HG03354 (cell line): Measurements from ENCODE around the gene ITGB1BP1.

Source experiments
- ATAC-seq: cut with Tn5 transposase; IDR thresholded peaks from one replicate; pipeline ENCODE4 v1.9.1; 2021; ENCODE audit warnings: mild to moderate bottlenecking; ENCODE audit not compliant: unreplicated experiment, poor library complexity, severe bottlenecking

ITGB1BP1 gene

DNA sequence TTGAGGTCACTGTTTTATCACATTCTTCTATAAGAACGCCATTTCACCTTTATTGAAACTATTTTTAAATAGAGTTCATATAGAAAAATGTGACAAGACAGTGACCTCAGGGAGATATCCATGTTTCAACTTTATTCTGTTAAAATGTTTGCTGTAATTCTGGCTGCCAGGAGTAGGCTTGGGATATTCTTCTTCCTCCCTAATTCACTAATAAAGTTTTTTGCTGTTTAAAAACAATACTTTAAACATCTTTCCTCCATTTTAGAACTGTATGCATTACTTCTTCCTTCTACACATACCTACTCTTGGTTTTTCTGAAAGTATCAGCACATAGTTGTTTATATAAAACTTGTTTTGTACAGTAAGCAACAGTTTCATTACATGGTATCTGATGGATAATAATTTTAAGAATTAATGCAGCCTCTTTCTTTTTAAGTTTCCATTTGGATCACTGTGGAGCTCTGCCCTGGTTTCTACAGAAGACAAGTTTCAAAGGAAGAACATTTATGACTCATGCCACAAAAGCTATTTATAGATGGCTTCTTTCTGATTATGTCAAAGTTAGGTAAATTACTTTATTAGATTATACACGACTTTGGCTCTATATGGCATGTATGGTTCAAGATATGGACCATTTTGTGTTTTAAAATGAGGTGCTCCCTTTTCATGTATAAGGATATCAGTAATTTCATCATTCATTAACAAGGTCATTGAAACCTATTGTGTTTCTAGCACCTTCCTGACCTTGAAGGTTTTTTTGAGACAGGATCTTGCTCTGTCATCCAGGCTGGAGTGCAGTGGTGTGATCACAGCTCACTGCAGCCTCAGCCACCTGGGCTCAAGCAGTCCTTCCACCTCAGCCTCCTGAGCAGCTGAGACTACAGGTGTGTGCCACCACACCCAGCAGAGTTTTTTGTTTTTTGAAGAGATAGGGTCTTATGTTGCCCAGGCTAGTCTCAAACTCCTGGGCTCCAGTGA is 7.3 kb upstream of the ITGB1BP1 start:
- ATAC-seq, result no peak

DNA sequence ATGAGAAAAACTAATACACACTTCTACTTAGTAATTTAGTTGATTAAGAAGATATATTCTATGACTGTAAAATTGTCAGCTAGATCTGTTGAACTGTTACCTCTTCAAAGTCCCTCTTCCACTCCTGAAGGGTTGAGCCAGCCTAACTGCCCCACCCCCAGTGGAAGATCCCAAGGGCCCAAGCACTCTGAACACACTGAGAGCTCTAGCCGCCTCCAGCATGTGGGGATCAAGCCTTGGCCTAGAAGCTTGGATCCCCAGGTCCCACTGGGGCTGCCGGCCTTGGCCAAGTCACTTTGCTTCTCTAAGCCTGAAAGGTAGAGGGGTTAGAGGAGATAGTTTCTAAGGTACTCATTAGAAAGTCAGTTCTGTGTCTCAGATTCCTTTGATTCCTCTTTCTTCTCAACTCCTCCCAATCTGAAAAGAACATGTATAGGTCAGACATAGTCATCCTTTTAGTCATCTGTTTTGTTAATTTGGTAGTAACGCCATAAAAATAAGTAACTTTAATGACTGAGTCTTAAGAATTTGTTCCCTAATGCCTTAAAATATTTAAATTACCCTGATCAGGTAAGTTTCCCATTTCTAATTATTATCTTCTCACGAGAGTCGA is 5.7 kb upstream of the ITGB1BP1 start:
- ATAC-seq, result no peak

DNA sequence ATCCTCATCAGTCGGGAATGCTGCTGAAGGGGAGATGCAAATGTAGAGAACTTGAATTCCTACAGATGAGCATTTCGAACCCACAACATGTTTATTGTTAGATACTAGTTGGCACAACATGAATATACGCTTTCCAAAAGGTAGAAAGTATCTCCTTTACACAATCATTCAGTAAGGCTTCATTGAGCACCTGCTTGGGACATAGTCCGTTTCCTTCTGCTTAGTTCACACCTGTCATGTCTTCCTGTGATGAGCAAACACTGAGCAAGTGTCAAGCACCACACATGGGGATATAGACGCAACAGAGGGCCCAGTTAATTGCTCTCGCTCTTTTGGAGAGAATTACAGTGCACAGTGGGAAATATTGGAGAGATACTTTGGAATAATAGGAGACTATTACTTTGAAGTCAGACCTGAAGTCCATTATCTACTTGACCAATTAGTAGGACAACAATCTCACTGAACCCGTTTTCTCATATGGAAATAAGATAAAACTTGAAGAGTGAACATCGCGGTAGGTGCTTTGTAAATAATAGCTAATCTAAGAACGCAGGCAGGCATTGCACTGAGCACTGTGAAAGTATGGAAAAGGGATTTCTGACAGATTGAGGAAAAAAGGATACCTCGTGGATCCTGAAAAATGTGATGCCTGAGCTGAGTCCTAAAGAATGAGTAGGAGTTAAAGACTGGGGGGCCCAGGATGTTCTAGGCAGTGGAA is 1.3 kb upstream of the ITGB1BP1 start:
- no peak for ATAC-seq

DNA sequence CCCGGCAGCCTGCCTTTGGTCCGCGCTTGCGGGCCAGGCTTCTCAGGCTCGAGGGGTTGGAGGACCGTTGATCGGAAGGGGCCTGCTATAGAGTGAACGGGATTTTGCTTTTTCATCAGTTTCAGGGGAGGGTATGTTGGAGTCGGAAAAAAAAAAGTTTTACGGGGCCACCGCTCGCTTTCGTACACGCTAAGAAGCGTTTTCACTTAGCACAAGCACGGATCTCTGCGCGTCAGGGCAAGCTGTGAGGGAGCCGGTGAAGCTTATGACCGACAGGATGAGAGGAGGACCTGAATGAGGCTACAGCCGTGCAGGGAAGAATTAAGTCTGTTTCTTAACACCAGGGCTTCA is 569 bp upstream of the ITGB1BP1 start:
- ATAC-seq, result peak; percentile 15

DNA sequence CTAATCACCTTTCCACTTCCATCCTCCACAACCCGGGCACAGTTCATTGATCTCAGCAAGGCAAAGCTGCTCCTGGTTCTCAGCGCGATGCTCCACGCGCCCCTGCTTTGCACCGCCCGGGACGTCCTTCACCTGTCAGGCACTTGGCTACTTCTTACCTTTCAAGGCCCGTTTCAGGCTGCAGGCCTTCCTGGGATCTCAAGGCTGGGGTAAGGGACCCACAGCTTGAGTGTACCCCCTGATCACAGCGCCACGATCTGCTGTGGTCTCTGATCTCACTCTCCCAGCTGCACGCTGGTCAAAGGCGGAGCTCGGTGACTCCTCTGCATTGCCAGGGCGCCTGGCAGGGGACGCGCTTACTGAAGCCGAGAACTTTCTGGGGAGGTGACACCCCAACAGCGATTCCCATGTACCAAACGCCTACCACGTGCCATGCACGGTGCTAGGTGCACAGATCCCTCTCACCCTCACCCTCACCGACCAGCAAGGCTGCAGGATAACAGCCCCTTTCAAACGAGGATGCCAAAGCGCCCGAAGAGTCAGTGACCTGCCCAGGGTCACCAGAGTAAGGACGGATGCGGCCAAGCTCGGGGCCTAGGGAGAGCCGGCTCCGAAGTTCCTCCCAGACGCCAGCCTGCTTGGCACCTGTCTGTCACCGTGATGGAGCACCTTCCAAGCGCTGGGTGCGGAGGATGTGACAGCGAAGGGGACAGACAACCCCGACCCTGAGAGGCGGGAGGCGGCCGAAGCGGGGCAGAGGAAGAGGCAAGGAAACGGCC is 818 bp downstream of the ITGB1BP1 start:
- ATAC-seq, result peak; percentile 41

DNA sequence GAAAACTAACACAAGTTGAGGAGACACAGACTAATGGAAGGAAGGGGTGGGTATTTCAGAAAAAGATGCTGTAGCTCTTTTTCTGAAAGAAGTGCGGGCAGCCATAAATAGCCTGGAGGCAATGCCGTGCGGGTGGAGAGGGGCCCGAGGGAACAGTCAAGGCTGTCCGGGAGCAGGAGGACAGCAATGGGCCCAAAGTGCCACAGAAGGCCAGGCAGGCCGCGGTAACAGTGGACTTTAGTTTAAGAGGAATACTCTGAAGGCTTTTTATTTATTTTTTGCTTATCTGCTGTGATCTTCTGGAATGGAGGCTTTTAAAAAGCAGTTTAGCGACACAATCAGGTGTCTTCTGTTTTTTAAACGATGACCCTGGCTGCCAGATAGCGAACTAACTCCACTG is 2.8 kb downstream of the ITGB1BP1 start:
- ATAC-seq, result no peak

DNA sequence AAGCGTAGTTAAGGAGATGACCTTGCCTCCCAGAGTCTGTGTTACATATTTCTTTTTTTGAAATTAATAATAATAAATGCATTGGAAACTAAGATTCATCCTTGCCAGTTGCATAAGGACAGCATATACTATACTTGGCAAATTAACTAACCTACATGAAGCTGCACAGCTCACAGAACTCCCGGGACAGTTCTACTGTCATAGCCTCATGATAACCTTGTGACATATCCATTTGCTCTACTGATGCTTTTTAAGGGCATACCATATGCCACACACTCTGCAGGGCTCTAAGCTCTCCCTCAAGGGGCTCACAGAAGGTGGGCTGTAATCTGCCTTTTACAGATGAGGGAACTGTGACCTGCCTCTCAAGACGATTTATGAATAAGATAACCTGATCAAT is 3.8 kb downstream of the ITGB1BP1 start:
- ATAC-seq, result no peak

DNA sequence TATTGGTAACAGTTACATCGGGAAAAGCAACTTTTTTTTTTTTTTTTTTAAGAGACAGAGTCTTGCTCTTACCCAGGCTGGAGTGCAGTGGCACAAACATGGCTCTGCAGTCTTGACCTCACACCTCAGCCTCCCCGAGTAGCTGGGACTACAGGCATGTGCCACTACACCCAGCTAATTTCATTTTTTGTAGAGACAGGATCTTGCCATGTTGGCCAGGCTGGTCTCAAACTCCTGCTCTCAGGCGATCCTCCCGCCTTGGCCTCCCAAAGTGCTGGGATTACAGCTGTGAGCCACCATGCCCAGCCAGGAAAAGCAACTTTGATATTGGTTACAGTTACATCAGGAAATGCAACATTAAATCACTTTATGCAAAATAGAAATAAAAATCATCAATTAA is 4.6 kb downstream of the ITGB1BP1 start:
- ATAC-seq, result no peak

DNA sequence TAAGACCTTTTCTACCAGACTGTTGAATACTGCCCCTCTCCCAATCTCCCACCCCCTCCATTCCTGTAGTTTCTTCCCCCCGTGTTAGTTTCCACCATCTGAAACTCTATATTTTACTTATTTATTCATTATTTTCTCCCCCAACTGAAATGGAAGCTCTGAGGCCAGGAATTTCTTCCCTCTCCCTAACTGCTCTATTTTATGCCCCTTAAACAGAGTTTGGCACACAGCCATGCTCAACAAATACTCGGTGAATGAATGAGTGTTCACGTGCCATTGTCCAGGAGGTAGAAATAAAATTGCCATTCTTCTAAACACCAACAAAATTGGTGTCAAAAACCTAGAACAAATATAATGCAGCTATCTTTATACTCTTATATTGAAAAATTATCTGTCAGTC is 5.6 kb downstream of the ITGB1BP1 start:
- ATAC-seq, result no peak

DNA sequence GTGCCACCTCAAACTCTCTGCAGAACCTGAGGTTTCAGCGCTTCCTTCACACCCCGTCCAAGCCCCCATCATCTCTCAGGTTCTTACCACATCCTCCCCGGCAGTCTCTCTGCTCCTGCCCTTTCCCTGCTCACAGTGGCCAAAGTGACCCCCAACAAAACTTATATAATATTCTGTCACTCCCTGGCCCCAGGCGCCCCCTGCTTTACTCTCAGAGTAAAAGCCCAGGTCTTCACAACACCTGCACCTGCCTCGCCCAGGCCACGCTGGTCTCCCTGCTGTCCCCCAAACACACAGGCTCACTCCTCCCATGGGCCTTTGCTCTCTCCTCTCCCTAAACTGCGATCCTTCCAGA is 6.4 kb downstream of the ITGB1BP1 start:
- no peak for ATAC-seq

DNA sequence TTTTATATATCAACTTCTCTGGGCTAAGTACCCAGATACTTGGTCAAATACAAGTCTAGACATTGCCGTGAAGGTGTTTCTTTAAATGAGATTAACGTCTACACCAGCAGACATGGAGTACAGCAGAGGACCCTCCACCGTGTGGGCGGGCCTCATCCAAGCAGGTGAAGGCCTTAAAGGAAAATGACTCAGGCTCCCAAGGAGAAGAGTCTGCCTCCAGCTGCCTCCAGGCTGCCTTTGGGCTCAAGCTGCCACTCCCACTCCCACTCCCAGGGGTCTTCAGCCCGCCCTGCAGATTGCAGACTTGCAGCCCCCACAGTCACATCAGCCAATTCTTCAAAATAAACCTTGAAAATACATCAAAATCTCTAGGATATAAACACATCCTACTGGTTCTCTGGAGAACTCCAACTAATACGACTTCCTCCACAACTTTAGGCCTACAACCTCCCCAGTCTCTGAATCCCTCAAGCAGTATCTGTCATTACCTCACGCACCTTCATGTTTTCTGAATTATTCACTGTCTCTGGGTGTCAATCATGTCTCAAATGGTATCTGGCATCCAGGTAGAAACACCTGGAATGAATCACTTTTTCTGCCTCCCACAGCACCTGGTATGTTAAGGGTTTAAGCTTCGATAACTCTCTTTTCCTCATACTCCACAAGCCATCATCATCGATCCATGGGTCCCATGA is 6.9 kb downstream of the ITGB1BP1 start:
- no peak for ATAC-seq

DNA sequence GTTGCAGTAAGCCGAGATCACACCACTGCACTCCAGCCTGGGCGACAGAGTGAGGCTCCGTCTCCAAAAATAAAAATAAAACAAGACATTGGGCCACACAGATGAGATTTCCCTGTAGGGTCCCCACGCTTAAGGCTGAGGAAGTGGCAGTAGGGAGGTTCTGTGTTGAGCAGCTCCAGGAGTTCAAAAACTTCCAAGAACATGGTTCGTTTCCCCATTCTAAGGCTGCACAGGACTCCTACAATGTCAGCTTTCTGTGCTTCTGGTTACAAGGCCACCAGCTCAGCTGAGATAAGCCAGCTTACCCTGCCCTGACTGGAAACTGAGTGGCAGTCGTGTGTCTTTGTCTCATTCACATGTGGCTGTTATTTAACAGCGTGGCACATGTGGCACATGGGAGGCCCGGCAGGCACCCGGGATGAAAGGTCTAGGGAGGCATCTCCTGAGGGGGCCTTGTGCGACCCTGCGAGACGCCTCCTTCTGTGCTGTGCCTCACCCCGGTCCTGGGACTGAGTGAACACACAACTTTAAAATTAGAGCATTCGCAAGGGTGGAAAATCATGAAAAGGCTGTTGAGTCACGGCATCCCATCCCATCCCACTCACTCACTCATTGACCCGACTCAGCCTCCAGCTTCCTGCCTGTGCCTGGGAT is 7.7 kb downstream of the ITGB1BP1 start:
- ATAC-seq, result no peak

DNA sequence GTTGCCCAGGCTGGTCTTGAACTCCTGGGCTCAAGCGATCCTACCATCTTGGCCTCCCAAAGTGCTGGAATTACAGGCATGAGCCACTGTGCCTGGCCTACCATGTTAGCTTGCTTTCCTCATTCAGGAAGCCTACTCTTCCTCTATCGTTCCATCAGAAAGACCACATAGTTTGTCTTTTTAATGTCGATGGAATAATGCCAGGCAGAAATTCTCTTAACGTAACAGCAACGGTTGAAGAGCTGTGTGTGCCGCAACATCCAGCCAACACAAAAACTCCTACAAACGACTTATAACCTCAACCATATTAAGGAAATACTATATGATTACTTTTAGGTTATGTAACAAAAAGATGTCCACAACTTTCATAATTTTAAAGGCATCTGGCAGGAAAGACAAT is 10.5 kb downstream of the ITGB1BP1 start:
- no peak for ATAC-seq

DNA sequence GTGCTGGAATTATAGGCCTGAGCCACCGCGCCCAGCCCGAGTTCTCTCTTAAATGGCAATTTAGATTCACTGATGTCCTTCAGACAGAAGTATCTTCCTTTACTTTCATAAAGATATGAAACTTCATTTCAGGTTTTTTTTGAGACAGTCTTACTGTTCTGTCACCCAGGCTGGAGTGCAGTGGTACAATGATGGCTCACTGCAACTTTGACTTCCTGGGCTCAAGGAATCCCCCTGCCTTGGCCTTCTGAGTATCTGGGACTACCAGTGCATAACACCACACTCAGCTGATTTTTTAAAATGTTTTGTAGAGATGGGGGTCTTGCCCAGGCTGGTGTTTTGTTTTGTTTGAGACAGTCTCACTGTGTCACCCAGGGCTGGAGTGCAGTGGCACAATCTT is 13.2 kb downstream of the ITGB1BP1 start:
- no peak for ATAC-seq

DNA sequence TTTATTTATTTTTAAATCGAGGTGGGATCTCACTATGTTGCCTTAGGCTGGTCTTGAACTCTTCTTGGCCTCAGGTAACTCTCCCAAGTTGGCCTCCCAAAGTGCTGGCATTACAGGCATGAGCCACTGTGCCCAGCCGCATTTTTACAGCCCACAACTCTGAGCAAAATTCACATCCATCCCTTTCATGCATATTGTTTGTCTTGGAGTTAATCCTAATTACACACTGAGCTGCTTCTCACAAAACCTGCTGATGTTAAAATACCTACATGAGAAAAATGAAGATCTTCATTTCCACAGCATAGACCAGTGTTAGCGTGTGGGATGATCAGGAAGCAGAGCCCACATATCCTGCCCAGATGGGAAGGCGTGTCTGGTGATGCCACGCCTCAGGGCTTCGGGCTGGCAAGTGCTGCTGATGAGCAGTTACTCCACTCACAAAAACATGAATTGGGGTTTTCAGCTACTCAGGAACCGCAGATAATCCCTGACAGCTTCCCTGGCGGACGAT is 14.6 kb downstream of the ITGB1BP1 start:
- ATAC-seq, result no peak

DNA sequence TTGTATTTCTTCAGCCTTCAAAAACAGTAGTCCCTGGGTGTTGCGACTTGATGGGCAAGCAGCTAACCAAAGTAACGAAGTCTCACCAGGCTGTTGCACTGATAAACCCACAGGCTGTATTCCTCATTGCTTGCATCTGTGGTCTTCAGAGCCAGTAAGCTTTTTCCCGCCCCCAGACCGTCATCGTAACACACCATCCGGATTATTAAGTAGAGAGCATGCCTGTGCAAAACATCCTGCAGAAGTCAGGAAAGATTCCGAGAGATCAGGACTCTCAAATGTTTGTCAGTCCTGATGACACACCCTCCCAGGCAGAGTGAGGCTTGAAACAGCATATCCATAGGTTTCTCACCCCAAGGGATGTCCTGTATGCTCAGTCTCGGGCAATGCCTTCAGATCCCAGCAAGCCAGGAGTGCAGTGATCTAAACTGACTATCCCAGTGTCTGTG is 15.9 kb downstream of the ITGB1BP1 start:
- no peak for ATAC-seq

DNA sequence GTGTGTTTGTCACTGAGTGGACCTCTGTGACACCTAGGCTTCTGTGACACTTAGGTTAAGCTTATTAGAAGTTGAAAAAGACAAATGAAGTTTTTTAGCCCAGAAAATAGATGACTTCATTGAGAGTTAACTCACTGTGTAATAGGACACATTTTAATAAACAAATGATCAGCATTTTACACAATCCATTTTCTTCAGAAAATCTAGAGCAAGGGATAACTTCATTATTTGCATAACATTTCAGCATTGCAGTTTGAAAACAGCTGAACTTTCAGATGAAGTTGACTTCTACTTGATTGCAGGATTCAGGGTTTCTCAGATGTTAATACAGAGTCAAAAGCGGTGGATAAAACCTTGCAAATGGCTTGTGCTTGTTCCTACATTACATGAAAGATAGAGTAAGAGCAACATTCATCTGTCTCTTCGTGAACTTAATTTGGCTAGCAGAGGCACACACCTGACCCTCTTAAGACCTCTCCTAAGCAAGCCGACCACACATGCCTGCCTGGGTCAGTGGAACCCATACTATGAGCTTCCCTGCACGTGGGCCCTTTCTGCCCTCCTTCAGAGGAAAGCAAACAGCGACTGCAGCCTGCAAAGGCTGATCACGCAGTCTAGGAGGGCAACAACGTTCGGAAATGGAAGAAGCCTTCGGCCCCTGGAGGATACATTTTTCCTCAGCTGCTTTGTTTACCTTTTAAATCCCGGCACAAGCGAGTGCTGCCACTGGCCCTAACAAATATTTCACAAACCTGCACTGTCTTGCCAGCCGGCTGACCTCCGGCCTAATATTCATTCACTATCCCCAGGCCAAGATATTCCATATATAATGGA is 16.6 kb downstream of the ITGB1BP1 start:
- ATAC-seq, result no peak

DNA sequence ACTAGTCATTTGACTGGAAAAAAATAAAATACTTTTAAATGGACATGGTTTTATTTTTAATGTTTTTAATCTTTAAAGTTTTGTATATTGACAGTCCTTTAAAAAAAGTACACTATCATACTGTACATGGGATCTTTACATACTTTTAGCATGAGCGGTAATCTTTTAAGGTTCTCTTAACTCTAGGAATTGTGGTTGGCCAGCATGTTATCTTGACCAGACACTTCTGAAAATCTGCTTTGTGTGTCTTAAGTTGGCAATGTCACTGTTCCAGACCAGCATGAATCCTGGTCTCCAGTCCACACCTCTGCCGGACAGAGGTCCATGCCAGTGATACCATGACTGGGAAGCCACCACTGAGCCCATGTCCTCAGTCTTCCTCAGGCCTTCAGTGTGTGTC is 17.7 kb downstream of the ITGB1BP1 start:
- no peak for ATAC-seq
